SK-N-MC (cell line): ENCODE results near the gene A2ML1.

Source experiments
- EZH2 ChIP-seq: fragments of 200-600 bp; sonication (generic); IDR thresholded peaks from one replicate; pipeline ENCODE4 v1.6.1; 2017; ENCODE audit warnings: antibody characterized with exemption
- POLR2AphosphoS5 ChIP-seq: IDR thresholded peaks from 2 replicates; pipeline ENCODE4 v1.6.1; 2012; ENCODE audit warnings: mild to moderate bottlenecking, low read depth, low read length, borderline replicate concordance

DNA sequence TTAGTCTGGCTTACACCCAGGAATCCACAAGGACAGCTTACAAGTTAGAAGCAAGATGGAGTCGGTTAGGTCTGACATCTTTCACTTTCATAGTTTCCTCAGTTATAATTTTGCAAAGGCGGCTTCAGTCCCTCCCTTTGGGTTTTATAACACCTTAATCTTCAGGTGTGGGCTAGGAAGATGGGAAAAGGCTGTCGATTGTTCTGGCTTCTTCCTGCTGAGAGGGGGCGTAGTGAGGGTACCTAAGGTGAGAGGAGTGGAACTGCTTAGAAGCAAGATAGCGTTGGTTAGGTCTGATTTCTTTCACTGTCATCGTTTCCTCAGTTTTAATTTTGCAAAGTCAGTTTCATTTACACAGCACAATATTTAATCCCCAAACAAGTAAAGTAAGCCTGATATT lies 10.1 kb downstream of the A2ML1 start:
- TF ChIP-seq EZH2 = no peak
- TF ChIP-seq POLR2AphosphoS5 = no peak
